GM12874 (cell line): ENCODE data around the gene C10orf67.

Experiments used
- CTCF ChIP-seq: IDR thresholded peaks from 2 replicates; pipeline ENCODE4 v1.5.1; 2011; ENCODE audit warnings: low read depth, mild to moderate bottlenecking, control low read depth, low read length, moderate library complexity; ENCODE audit not compliant: insufficient read depth

C10orf67 gene

GRCh38 chr10:23341004-23341403, 3.6 kb downstream of the C10orf67 start:
- no peak for TF ChIP-seq CTCF

GRCh38 chr10:23340354-23340753, 4.2 kb downstream of the C10orf67 start:
- no peak for TF ChIP-seq CTCF

GRCh38 chr10:23338886-23339285, 5.7 kb downstream of the C10orf67 start:
- TF ChIP-seq CTCF: no peak

- no peak for TF ChIP-seq CTCF
Observed at GRCh38 chr10:23338155-23338828, 6.3 kb downstream of the C10orf67 start.

- TF ChIP-seq CTCF: no peak
Observed at GRCh38 chr10:23337616-23338015, 7.0 kb downstream of the C10orf67 start.

GRCh38 chr10:23331567-23332301, 12.9 kb downstream of the C10orf67 start:
- TF ChIP-seq CTCF: no peak

- no peak for TF ChIP-seq CTCF
Observed at GRCh38 chr10:23330948-23331347, 13.6 kb downstream of the C10orf67 start.
